CD4-positive, alpha-beta T cell (primary cell): ENCODE data around the gene MFAP1. TPM values are rescaled to one million over a fixed set of nuclear protein-coding genes. Genes with fewer than 3 reads are reported as not detected.

ENCODE experiments used
- ATAC-seq: fragments of 200-7000 bp; cut with Tn5 transposase; one replicate; pipeline ENCODE4 v1.10.0; 2022; ENCODE audit warnings: mild to moderate bottlenecking; ENCODE audit not compliant: poor library complexity
- CTCF ChIA-PET: fragments of 350-600 bp; sonication (Branson Sonifier 250); formaldehyde crosslinking; loops from one replicate; lab custom pipeline; 2021; ENCODE audit warnings: antibody characterized with exemption, inconsistent platforms; lab: Charles Lee
- POLR2A ChIA-PET: fragments of 350-600 bp; sonication (Branson Sonifier 250); formaldehyde crosslinking; loops from one replicate; lab custom pipeline; 2021; ENCODE audit warnings: antibody characterized with exemption, inconsistent platforms; lab: Charles Lee
- DNase-seq, 14 experiments: peaks; one replicate each; pipeline ENCODE4 v3.0.0-alpha.2; 2013 to 2020; ENCODE audit warnings: mixed read lengths in 2 of 14
- H3K27ac ChIP-seq, 2 donors: one replicate each; pipeline versions ENCODE4 v1.5.1 to v1.7.0; 2013; ENCODE audit warnings: low read length in 2 of 2, low read depth in 1 of 2, mild to moderate bottlenecking in 1 of 2
- H3K27me3 ChIP-seq, 2 experiments: 1 replicate in 1 of 2; 2 replicates in 1 of 2; pipeline versions ENCODE4 v1.6.1 to v1.7.0; 2013; ENCODE audit warnings: low read length in 2 of 2, control low read depth in 1 of 2, mild to moderate bottlenecking in 1 of 2, moderate library complexity in 1 of 2; ENCODE audit not compliant: insufficient read depth in 2 of 2, control insufficient read depth in 1 of 2
- H3K36me3 ChIP-seq: one replicate; pipeline ENCODE4 v1.6.1; 2013; ENCODE audit warnings: low read length, control low read depth; ENCODE audit not compliant: insufficient read depth
- H3K4me1 ChIP-seq: one replicate; pipeline ENCODE4 v1.6.1; 2013; ENCODE audit warnings: low read length, control low read depth; ENCODE audit not compliant: insufficient read depth
- H3K4me3 ChIP-seq: one replicate; pipeline ENCODE4 v1.5.1; 2013; ENCODE audit warnings: mild to moderate bottlenecking, low read length, moderate library complexity
- H3K9me3 ChIP-seq, 2 experiments: 1 replicate in 1 of 2; 2 replicates in 1 of 2; pipeline versions ENCODE4 v1.6.1 to v1.7.0; 2013; ENCODE audit warnings: low read length in 2 of 2, mild to moderate bottlenecking in 2 of 2, control low read depth in 1 of 2, moderate library complexity in 1 of 2; ENCODE audit not compliant: control insufficient read depth in 1 of 2, insufficient read depth in 1 of 2
- H3K27ac Mint-ChIP-seq: one replicate; pipeline ENCODE4 v1.8.0; 2020; ENCODE audit warnings: mixed read lengths
- H3K27me3 Mint-ChIP-seq: one replicate; pipeline ENCODE4 v1.8.0; 2021; ENCODE audit warnings: mixed read lengths
- H3K36me3 Mint-ChIP-seq: one replicate; pipeline ENCODE4 v1.8.0; 2021; ENCODE audit warnings: low read depth, mixed read lengths
- H3K4me1 Mint-ChIP-seq: one replicate; pipeline ENCODE4 v1.8.0; 2021; ENCODE audit warnings: low read depth, mixed read lengths
- H3K4me3 Mint-ChIP-seq: one replicate; pipeline ENCODE4 v1.8.0; 2020; ENCODE audit warnings: mild to moderate bottlenecking, mixed read lengths
- H3K9me3 Mint-ChIP-seq: one replicate; pipeline ENCODE4 v1.8.0; 2020; ENCODE audit warnings: mixed read lengths
- CTCF ChIP-seq: fragments of 200-600 bp; IDR thresholded peaks from one replicate; pipeline ENCODE4 v1.8.0; 2022; ENCODE audit warnings: antibody characterized with exemption, mild to moderate bottlenecking
- intact Hi-C, 2 experiments: fragments of 100-400 bp; cut with DNase I in 1 of 2; cut with micrococcal nuclease in 1 of 2; formaldehyde crosslinking; loops; one replicate each; pipeline versions ENCODE4 v1.15.1 to v1.9.0; 2023 to 2025; cut with DNase I, micrococcal nuclease
- total RNA-seq, 174 experiments: library from RNA in 2 of 174; stranded (reverse) in 2 of 174; gene quantifications; one replicate each; pipeline ENCODE4 v1.2.3 and lab custom pipeline; 2021 to 2026

MFAP1 gene
- total RNA-seq, 2 experiments from 2014 or later: 9.4 to 10.6 TPM

DNA sequence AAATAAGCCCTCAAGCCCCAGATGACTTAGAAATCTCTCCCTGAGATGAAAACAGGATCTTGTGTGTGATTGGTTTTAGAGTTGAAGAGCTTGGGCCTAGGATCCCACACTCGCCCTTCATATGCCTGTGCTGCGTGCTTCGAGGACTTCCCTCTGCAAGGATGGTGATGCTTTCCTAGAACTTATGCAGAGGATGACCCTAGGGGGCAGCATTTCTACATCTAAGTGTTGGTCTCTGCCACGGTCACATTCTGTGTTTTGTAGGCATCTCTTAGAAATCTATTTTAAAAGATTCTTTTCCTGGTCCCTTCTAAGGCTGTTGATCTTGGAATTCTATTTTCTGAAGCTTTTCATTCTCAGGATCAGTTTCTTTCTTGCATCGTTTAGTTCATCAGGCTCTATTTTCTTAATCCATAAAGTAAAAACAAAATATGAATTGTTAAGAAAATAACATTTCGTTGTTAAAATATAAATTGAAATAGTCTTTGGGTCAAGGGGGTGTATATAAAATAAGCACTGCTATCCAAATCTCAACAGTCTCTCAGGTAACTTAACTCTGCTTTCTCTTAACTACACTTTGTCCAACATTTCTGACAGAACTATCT lies 48.0 kb upstream of the MFAP1 start:
- Histone ChIP-seq H3K36me3 (peaks cover 4% of the 10 kb centered on the region), H3K9me3 (no peaks in the 10 kb centered on the region), H3K4me1 (no peaks in the 10 kb centered on the region), H3K27ac (no peak overlapping the region), H3K4me3 (no peak overlapping the region), H3K27me3 (no peaks in the 10 kb centered on the region)
- TF ChIP-seq CTCF: peak; percentile 26
- H3K36me3 Mint-ChIP-seq: peaks cover 17% of the 10 kb centered on the region
- ATAC-seq (no peak), DNase-seq (peak in 4 of 14 experiments; percentile 15 to 43 (median 26))
- no peaks in the 10 kb centered on the region for H3K9me3 Mint-ChIP-seq
- H3K27ac Mint-ChIP-seq: no peak overlapping the region
- H3K4me3 Mint-ChIP-seq: no peak overlapping the region
- intact Hi-C loops: loop anchor here in 1 of 2 experiments (10.0 kb wide), 1 partner anchor 632 kb away; no protein-coding TSS in a partner anchor
- CTCF ChIA-PET: no interaction called here
- no peaks in the 10 kb centered on the region for H3K27me3 Mint-ChIP-seq
- POLR2A ChIA-PET: no interaction called here
- H3K4me1 Mint-ChIP-seq: no peaks in the 10 kb centered on the region

DNA sequence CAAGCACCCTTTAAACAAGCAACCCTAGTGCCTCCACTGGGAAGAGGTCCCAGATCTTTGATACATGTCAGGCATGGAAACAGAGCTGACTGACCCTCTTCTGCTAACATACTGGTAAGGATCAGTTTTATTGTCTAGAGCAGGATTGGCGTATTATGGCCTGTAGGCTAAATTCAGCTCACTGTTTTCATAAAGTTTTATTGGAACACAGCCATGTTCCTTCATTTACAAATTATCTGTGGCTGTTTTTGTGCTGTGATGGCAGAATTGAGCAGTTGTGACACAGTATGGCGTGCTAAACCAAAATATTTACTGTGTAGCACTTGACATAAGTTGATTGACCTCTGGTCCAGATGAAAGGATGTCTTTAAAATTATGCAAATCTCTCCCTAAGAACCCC lies 47.3 kb upstream of the MFAP1 start:
- Mint-ChIP-seq H3K4me1 (no peaks in the 10 kb centered on the region), H3K27me3 (no peaks in the 10 kb centered on the region), H3K4me3 (no peak overlapping the region), H3K9me3 (no peaks in the 10 kb centered on the region), H3K27ac (no peak overlapping the region), H3K36me3 (peaks cover 24% of the 10 kb centered on the region)
- CTCF ChIA-PET: no interaction called here
- ATAC-seq (no peak), DNase-seq (no peak)
- POLR2A ChIA-PET: no interaction called here
- no peaks in the 10 kb centered on the region for H3K4me1 ChIP-seq
- no peaks in the 10 kb centered on the region for H3K27me3 ChIP-seq
- no peak for TF ChIP-seq CTCF
- H3K36me3 ChIP-seq: peaks cover 9% of the 10 kb centered on the region
- H3K27ac ChIP-seq: no peak overlapping the region
- H3K4me3 ChIP-seq: no peak overlapping the region
- no peaks in the 10 kb centered on the region for H3K9me3 ChIP-seq
- intact Hi-C loops: loop anchor here in 1 of 2 experiments (10.0 kb wide), 1 partner anchor 633 kb away; no protein-coding TSS in a partner anchor

GRCh38 chr15:43868406-43868805 lies 43.9 kb upstream of the MFAP1 start:
- POLR2A ChIA-PET: interaction anchor here (0.6 kb wide), 1 partner anchor 28 kb away, joined by 3 read pairs; no protein-coding TSS in a partner anchor
- DNase-seq: no peak
- H3K27ac ChIP-seq: no peak overlapping the region
- Mint-ChIP-seq H3K4me1 (no peaks in the 10 kb centered on the region), H3K27ac (no peak overlapping the region), H3K36me3 (peaks cover 43% of the 10 kb centered on the region), H3K27me3 (no peaks in the 10 kb centered on the region), H3K9me3 (no peaks in the 10 kb centered on the region), H3K4me3 (no peak overlapping the region)
- H3K36me3 ChIP-seq: peaks cover 11% of the 10 kb centered on the region
- intact Hi-C loops: no loop called here
- H3K4me3 ChIP-seq: no peak overlapping the region
- ATAC-seq: no peak
- H3K27me3 ChIP-seq: no peaks in the 10 kb centered on the region
- CTCF ChIA-PET: interaction anchor here (0.6 to 1.5 kb wide), 2 partner anchors 91 to 353 kb away, joined by 3 to 6 read pairs; partner anchors contain the start of gene ELL3
- H3K4me1 ChIP-seq: no peaks in the 10 kb centered on the region
- H3K9me3 ChIP-seq: no peaks in the 10 kb centered on the region
- no peak for TF ChIP-seq CTCF
